B cell (primary cell): Measurements from ENCODE around the gene ADGRF1. TPM values are rescaled to one million over a fixed set of nuclear protein-coding genes. Genes with fewer than 3 reads are reported as not detected.

Experiments used
- ATAC-seq: fragments of 200-7000 bp; cut with Tn5 transposase; one replicate; pipeline ENCODE4 v1.10.0; 2021; ENCODE audit warnings: low read depth, mild to moderate bottlenecking, moderate number of reproducible peaks, moderate library complexity
- CTCF ChIA-PET: fragments of 350-600 bp; sonication (Branson Sonifier 250); formaldehyde crosslinking; loops from one replicate; lab custom pipeline; 2021; ENCODE audit warnings: antibody characterized with exemption, inconsistent platforms; lab: Charles Lee
- POLR2A ChIA-PET: fragments of 350-600 bp; sonication (Branson Sonifier 250); formaldehyde crosslinking; loops from one replicate; lab custom pipeline; 2021; ENCODE audit warnings: antibody characterized with exemption; lab: Charles Lee
- DNase-seq: peaks from one replicate; pipeline ENCODE4 v3.0.0; 2013
- H2AFZ ChIP-seq: 2 replicates; pipeline ENCODE4 v1.6.1; 2012; ENCODE audit warnings: mild to moderate bottlenecking, low read depth, low read length; ENCODE audit not compliant: insufficient read depth, poor library complexity, severe bottlenecking
- H3K27ac ChIP-seq, 2 donors: 1 replicate in 1 of 2; 2 replicates in 1 of 2; pipeline ENCODE4 v1.5.1; 2012 to 2013; ENCODE audit warnings: low read length in 2 of 2, mild to moderate bottlenecking in 2 of 2, moderate library complexity in 1 of 2
- H3K27me3 ChIP-seq, 4 experiments: fragments of 200-600 bp in 1 of 4; sonication (generic) in 1 of 4; replicated peaks in 1 of 4; 1 replicate in 2 of 4; 2 replicates in 2 of 4; pipeline versions ENCODE4 v1.6.1 to v1.7.0; 2013 to 2016; ENCODE audit warnings: low read length in 3 of 4, mild to moderate bottlenecking in 2 of 4, mixed read lengths in 1 of 4, moderate library complexity in 1 of 4; ENCODE audit not compliant: insufficient read depth in 4 of 4, control insufficient read depth in 3 of 4; ENCODE audit errors: control extremely low read depth in 1 of 4
- H3K36me3 ChIP-seq, 2 experiments: replicated peaks in 1 of 2; 1 replicate in 1 of 2; 2 replicates in 1 of 2; pipeline versions ENCODE4 v1.6.1 to v1.7.1; 2013; ENCODE audit warnings: low read length in 1 of 2; ENCODE audit not compliant: insufficient read depth in 2 of 2, control insufficient read depth in 1 of 2; ENCODE audit errors: control extremely low read depth in 1 of 2, extremely low read depth in 1 of 2
- H3K4me1 ChIP-seq, 2 donors: fragments of 200-600 bp in 1 of 2; sonication (generic) in 1 of 2; 1 replicate in 1 of 2; 2 replicates in 1 of 2; pipeline versions ENCODE4 v1.5.1 to v1.6.1; 2013 to 2017; ENCODE audit warnings: low read length in 2 of 2; ENCODE audit not compliant: control insufficient read depth in 2 of 2, insufficient read depth in 2 of 2
- H3K4me2 ChIP-seq: replicated peaks from 2 replicates; pipeline ENCODE3; 2012; ENCODE audit warnings: mild to moderate bottlenecking, low read depth, low read length; ENCODE audit not compliant: poor library complexity, severe bottlenecking
- H3K4me3 ChIP-seq, 5 experiments: fragments of 200-600 bp in 1 of 5; sonication (generic) in 1 of 5; 1 replicate in 3 of 5; 2 replicates in 2 of 5; pipeline versions ENCODE4 v1.5.1 to v1.7.0; 2011 to 2016; ENCODE audit warnings: low read length in 4 of 5, mild to moderate bottlenecking in 4 of 5, low read depth in 2 of 5, control low read depth in 1 of 5, moderate library complexity in 1 of 5; ENCODE audit not compliant: insufficient read depth in 1 of 5; ENCODE audit errors: control extremely low read depth in 1 of 5, extremely low read depth in 1 of 5
- H3K79me2 ChIP-seq: fragments of 200-600 bp; sonication (generic); one replicate; pipeline ENCODE4 v1.6.0; 2016; ENCODE audit warnings: low read length; ENCODE audit not compliant: control insufficient read depth, insufficient read depth
- H3K9ac ChIP-seq: fragments of 200-600 bp; sonication (generic); 2 replicates; pipeline ENCODE4 v1.6.1; 2017; ENCODE audit warnings: mild to moderate bottlenecking, low read length, moderate library complexity
- H3K9me3 ChIP-seq, 3 donors: one replicate each; pipeline versions ENCODE4 v1.6.1 to v1.7.1; 2013; ENCODE audit warnings: low read length in 2 of 3; ENCODE audit not compliant: control insufficient read depth in 2 of 3, insufficient read depth in 1 of 3; ENCODE audit errors: control extremely low read depth in 1 of 3
- H4K20me1 ChIP-seq: 2 replicates; pipeline ENCODE4 v1.6.0; 2012; ENCODE audit warnings: mild to moderate bottlenecking, low read length; ENCODE audit not compliant: insufficient read depth, control insufficient read depth, poor library complexity, severe bottlenecking
- H3K27ac Mint-ChIP-seq: one replicate; pipeline ENCODE4 v1.8.0; 2021; ENCODE audit warnings: mixed read lengths
- H3K27me3 Mint-ChIP-seq: one replicate; pipeline ENCODE4 v1.8.0; 2021; ENCODE audit warnings: mixed read lengths
- H3K4me1 Mint-ChIP-seq: one replicate; pipeline ENCODE4 v1.8.0; 2021; ENCODE audit warnings: mixed read lengths
- H3K4me3 Mint-ChIP-seq: one replicate; pipeline ENCODE4 v1.8.0; 2021; ENCODE audit warnings: mixed read lengths
- H3K9me3 Mint-ChIP-seq: one replicate; pipeline ENCODE4 v1.8.0; 2022; ENCODE audit warnings: mixed read lengths; ENCODE audit not compliant: insufficient read depth
- EZH2 ChIP-seq: IDR thresholded peaks from 2 replicates; pipeline ENCODE4 v1.6.1; 2012; ENCODE audit warnings: borderline replicate concordance, low read depth, mild to moderate bottlenecking, moderate library complexity, low read length; ENCODE audit not compliant: insufficient read depth, poor library complexity, severe bottlenecking
- WGBS: methylation state at CpG from one replicate; pipeline ENCODE4 v1.1.5; 2013; ENCODE audit warnings: missing lambda C conversion rate; ENCODE audit not compliant: insufficient coverage; 5-methylcytosine and 5-hydroxymethylcytosine counted together
- intact Hi-C: fragments of 100-400 bp; cut with micrococcal nuclease; formaldehyde crosslinking; loops from one replicate; pipeline ENCODE4 v1.10.0; 2022
- polyA plus RNA-seq: library from polyadenylated mRNA; depleted of rRNA; stranded (reverse); fragments of >200 nt; gene quantifications from 2 replicates; pipeline ENCODE4 v1.2.3, GENCODE V29; 2012
- total RNA-seq, 2 donors: library from RNA; stranded (reverse); fragments of 120-200 nt in 1 of 2; gene quantifications; 1 replicate in 1 of 2; 2 replicates in 1 of 2; pipeline versions ENCODE4 v1.2.3 to v1.2.4, GENCODE V29; 2013 to 2022
- TF ChIP-seq, protein P1 (sequence below): fragments of 200-600 bp; IDR thresholded peaks from one replicate; pipeline ENCODE4 v1.8.0; 2022; ENCODE audit warnings: antibody characterized with exemption, mild to moderate bottlenecking

ADGRF1 gene
- total and polyA plus RNA-seq, 2 donors (not counting 1 experiment from before 2014, with no cell fraction given): not detected

DNA sequence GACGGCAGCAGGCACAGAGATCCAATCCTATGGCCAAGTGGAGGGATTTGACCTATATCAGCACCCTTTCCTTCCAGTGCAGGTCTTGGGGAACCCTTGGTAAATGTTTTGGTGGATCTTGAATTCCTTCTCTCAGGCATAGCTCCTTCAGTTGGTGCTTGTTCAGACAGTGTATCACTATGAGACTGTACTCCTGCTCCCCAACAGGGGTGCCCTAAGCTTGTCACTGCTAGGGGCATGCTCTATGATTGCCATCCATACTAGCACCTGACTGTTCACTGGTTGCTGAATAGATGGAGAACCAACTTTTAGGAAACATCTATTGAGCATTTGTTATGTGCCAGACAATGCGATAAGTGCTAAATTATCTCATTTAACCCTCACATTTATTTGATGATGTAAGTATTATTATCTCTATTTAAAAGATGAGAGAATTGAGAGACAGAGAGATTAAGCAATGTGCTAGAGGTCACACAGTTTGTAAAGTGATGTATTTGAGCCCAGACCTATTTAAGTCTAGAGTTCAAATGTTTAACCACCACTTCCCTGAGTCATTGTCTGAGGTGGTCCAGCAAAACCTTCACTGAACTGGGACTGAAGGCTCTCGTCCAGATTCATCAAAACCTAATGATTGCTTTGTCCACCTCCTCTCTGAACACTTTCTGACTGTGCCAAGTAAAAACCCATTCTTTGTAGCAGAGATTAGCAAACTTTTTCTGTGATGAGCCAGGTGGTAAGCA is 34.3 kb downstream of the ADGRF1 start:
- H3K27ac Mint-ChIP-seq: no peak overlapping the region
- Histone ChIP-seq H3K4me3 (no peak overlapping the region), H3K27me3 (no peaks in the 10 kb centered on the region), H3K9me3 (no peaks in the 10 kb centered on the region), H3K4me2 (no peak overlapping the region), H2AFZ (no peak overlapping the region), H3K4me1 (no peaks in the 10 kb centered on the region), H3K27ac (no peak overlapping the region), H3K36me3 (no peaks in the 10 kb centered on the region), H3K79me2 (no peaks in the 10 kb centered on the region), H3K9ac (no peak overlapping the region), H4K20me1 (no peaks in the 10 kb centered on the region)
- WGBS: 60% methylated on average over 1 of the region's 3 CpGs
- ATAC-seq (no peak), DNase-seq (no peak)
- intact Hi-C loops: no loop called here
- peaks cover 18% of the 10 kb centered on the region for H3K27me3 Mint-ChIP-seq
- H3K4me1 Mint-ChIP-seq: no peaks in the 10 kb centered on the region
- ChIA-PET POLR2A (no interaction called here), CTCF (no interaction called here)
- TF ChIP-seq, protein P1, sequence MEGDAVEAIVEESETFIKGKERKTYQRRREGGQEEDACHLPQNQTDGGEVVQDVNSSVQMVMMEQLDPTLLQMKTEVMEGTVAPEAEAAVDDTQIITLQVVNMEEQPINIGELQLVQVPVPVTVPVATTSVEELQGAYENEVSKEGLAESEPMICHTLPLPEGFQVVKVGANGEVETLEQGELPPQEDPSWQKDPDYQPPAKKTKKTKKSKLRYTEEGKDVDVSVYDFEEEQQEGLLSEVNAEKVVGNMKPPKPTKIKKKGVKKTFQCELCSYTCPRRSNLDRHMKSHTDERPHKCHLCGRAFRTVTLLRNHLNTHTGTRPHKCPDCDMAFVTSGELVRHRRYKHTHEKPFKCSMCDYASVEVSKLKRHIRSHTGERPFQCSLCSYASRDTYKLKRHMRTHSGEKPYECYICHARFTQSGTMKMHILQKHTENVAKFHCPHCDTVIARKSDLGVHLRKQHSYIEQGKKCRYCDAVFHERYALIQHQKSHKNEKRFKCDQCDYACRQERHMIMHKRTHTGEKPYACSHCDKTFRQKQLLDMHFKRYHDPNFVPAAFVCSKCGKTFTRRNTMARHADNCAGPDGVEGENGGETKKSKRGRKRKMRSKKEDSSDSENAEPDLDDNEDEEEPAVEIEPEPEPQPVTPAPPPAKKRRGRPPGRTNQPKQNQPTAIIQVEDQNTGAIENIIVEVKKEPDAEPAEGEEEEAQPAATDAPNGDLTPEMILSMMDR: no peak
- no peak for TF ChIP-seq EZH2
- no peaks in the 10 kb centered on the region for H3K9me3 Mint-ChIP-seq
- H3K4me3 Mint-ChIP-seq: no peak overlapping the region

DNA sequence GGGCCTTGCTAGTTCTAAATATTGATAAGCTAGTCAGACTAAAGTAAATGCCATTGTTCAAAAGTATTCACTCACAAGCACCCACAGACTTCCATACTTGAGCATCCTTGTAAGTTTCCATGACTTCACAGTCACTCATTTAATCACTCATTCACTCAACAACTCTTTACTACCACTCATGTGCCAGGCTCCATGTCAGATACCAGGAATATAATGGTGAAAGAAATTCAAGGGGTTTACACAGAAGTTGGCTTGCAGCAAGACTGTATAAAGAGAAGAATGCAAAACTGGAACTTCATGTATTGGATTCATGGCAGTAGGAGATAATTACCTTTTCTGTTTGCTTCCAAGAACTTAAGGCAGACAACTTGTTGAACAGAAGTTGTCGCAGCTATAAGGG is 36.6 kb downstream of the ADGRF1 start:
- no peak overlapping the region for H3K27ac Mint-ChIP-seq
- Histone ChIP-seq H3K79me2 (no peaks in the 10 kb centered on the region), H3K27me3 (no peaks in the 10 kb centered on the region), H3K4me1 (no peaks in the 10 kb centered on the region), H3K4me3 (no peak overlapping the region), H3K4me2 (no peak overlapping the region), H4K20me1 (no peaks in the 10 kb centered on the region), H3K36me3 (no peaks in the 10 kb centered on the region), H3K27ac (no peak overlapping the region), H3K9me3 (no peaks in the 10 kb centered on the region), H3K9ac (no peak overlapping the region), H2AFZ (no peak overlapping the region)
- H3K4me1 Mint-ChIP-seq: no peaks in the 10 kb centered on the region
- DNase-seq: no peak
- TF ChIP-seq EZH2: no peak
- TF ChIP-seq, protein P1: no peak
- ChIA-PET POLR2A (no interaction called here), CTCF (no interaction called here)
- no CpG with 5 or more reads among the region's 1 CpG for WGBS
- H3K4me3 Mint-ChIP-seq: no peak overlapping the region
- ATAC-seq: no peak
- H3K9me3 Mint-ChIP-seq: no peaks in the 10 kb centered on the region
- intact Hi-C loops: no loop called here
- peaks cover 24% of the 10 kb centered on the region for H3K27me3 Mint-ChIP-seq
